Right cardiac atrium (tissue), 5 donors: ENCODE data around the gene PHF12. TPM values are rescaled to one million over a fixed set of nuclear protein-coding genes. Genes with fewer than 3 reads are reported as not detected.

Experiments used
- ATAC-seq, 2 donors: fragments of 200-7000 bp; cut with Tn5 transposase; one replicate each; pipeline versions ENCODE4 v1.8.0 to v1.9.1; 2020; ENCODE audit warnings: moderate library complexity in 2 of 2, mild to moderate bottlenecking in 1 of 2
- DNase-seq, 3 donors: peaks; one replicate each; pipeline ENCODE4 v3.0.0-alpha.2; 2020
- H3K27ac ChIP-seq: one replicate; pipeline ENCODE4 v1.5.1; 2013; ENCODE audit warnings: mild to moderate bottlenecking, low read length, control low read depth, moderate library complexity
- H3K27me3 ChIP-seq: one replicate; pipeline ENCODE4 v1.6.1; 2013; ENCODE audit not compliant: control insufficient read depth, insufficient read depth
- H3K4me1 ChIP-seq: one replicate; pipeline ENCODE4 v1.6.1; 2013; ENCODE audit warnings: low read length; ENCODE audit not compliant: control insufficient read depth, insufficient read depth
- H3K4me3 ChIP-seq: one replicate; pipeline ENCODE4 v1.5.1; 2013; ENCODE audit warnings: low read length, control low read depth
- H3K9me3 ChIP-seq: one replicate; pipeline ENCODE4 v1.6.1; 2013; ENCODE audit warnings: low read length; ENCODE audit not compliant: control insufficient read depth
- WGBS: extraction: QIAGEN DNeasy Blood & Tissue Kit; methylation state at CpG from one replicate; pipeline ENCODE4 v1.1.7; 2013; 5-methylcytosine and 5-hydroxymethylcytosine counted together
- intact Hi-C, 4 donors: fragments of 100-400 bp; cut with DNase I; formaldehyde crosslinking; loops; one replicate each; pipeline versions ENCODE4 v1.11.0 to v1.14.0; 2022 to 2023
- polyA plus RNA-seq: library from polyadenylated mRNA; stranded (reverse); fragments of 200-250 nt; gene quantifications from one replicate; pipeline ENCODE4 v1.2.3, GENCODE V29; 2013
- total RNA-seq, 4 donors: library from RNA; stranded (reverse); fragmentation: NEBNext Ultra II Directional; extraction: Animal tissue kit (Norgen Biotek cat#: 25700); gene quantifications; one replicate each; pipeline ENCODE4 v1.2.1, GENCODE V29; 2021
- donor health status: healthy with polysubstance abuse.
- donor health status: DM: no; HTN: yes; CAD: no.
- donor health status: DM: no; HTN: no; CAD: no.
- donor health status: DM: no; HTN: yes; CAD: no; lungs with severe emphysema.
- donor health status: DM: yes; HTN: yes; CAD: no.

Gene PHF12
- total and polyA plus RNA-seq, 5 donors, result 10.8 to 25.4 (median 23.2) TPM

DNA sequence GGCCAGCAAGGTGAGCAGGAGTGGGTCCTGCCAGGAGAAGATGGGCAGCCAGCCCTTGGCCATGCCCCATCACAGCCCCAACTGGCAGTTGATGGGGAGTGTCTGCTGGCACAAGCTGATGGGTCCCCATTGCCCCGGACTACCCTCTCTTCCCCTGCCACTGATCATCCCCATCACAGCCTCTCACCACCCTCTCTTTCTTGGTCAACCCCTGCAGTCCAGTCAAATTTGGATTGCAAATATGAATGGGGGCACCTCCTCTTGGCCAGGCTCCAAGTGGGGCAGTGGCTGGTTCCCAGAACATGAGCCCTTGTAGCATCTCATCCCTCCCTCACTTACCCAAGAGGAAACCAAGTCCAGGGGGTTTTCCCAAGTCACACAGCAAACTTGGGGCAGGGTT, 37.2 kb upstream of the PHF12 start:
- 94% methylated on average over 1 of the region's 1 CpG for WGBS
- Histone ChIP-seq H3K4me1 (no peaks in the 10 kb centered on the region), H3K27ac (no peak overlapping the region), H3K27me3 (no peaks in the 10 kb centered on the region), H3K4me3 (no peak overlapping the region), H3K9me3 (no peaks in the 10 kb centered on the region)
- ATAC-seq (no peak), DNase-seq (no peak)
- intact Hi-C loops, result no loop called here

DNA sequence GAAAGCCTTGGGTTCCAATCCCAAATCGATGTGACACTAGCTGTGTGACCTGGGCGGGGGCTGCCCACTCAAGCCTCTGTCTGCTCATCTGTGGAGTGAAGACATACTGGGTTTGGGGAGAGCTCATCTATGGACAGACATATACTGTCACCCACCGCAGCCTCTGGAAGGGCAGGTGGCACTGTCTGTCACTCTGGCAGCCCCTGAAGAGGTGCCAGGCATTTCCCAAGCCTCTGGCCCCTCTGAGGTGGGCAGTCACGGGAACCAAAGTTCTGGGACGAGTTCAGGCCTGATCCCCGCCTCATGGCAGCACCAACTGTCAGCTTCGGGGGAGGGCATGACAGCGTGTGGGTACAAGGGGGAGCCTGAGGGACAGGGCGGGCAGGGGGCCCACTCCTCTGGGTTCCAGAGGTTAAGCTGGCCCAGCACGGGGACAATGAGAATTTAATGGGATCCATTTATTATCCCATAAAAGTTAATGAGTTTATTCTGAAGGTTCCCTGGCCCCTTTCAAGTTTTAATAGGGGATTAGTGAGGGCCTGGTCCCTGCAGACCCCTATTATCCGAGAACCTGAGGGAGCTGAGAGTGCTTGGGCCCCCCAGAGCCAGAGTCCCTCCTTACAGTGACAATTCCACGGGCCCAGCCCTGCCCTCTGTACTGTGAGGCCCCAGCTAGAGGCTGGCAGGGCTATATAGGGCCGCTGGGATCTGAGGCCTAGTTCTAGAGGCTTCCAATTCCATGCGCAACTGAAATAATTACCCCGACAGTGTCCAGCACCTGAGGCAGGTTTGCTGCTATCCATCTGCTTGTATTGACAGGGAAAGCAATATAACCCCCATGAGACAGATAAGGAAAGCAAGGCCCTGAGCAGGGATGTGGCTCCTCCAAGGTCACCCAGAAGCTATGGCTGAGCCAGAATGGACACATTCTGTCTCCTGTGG, 35.7 kb upstream of the PHF12 start:
- no peak overlapping the region for H3K4me3 ChIP-seq
- no peaks in the 10 kb centered on the region for H3K27me3 ChIP-seq
- no peaks in the 10 kb centered on the region for H3K4me1 ChIP-seq
- H3K9me3 ChIP-seq, result no peaks in the 10 kb centered on the region
- intact Hi-C loops, result no loop called here
- ATAC-seq (no peak), DNase-seq (no peak)
- WGBS, result 90% methylated on average over 15 of the region's 15 CpGs
- no peak overlapping the region for H3K27ac ChIP-seq

DNA sequence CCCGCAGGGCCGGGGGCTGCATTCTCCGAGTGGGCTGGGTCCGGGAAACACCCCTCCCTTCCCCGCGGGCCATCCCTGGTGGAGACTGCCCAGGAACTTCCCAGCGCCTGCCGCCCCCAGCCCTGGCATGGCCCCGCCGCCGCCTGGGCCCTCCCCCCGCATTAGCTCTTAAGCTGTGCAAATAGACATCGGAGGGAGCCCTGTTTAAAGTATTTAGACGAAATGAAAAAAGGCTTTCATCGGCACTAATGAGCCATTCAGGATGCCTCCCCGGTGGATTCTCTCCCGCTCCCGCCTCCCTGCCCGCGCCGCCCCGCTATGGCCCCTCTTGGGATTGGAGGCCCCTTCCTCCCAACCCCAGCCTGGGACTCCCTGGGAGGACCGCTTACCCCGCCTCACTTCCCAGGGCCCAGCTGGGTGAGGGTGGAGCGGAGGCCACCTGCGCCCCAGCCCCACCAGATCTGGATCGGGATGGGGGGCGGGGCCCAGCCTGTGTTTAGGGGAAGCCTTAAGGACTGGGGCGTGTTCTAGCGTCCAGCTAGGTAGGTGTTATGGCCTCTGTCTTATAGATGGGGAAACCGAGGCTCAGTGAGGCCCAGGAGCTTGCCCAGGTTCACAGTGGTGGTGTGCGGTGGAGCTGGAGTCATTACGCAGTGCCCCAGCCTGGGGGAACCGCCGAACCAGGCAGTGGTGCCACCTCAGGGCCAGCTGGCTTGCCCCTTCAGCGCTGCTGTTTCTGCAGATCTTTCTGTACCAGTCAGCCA, 34.8 kb upstream of the PHF12 start:
- Histone ChIP-seq H3K27ac (no peak overlapping the region), H3K27me3 (no peaks in the 10 kb centered on the region), H3K9me3 (no peaks in the 10 kb centered on the region), H3K4me3 (no peak overlapping the region), H3K4me1 (no peaks in the 10 kb centered on the region)
- intact Hi-C loops, result no loop called here
- DNase-seq (no peak), ATAC-seq (no peak)
- 43% methylated on average over 36 of the region's 36 CpGs for WGBS

DNA sequence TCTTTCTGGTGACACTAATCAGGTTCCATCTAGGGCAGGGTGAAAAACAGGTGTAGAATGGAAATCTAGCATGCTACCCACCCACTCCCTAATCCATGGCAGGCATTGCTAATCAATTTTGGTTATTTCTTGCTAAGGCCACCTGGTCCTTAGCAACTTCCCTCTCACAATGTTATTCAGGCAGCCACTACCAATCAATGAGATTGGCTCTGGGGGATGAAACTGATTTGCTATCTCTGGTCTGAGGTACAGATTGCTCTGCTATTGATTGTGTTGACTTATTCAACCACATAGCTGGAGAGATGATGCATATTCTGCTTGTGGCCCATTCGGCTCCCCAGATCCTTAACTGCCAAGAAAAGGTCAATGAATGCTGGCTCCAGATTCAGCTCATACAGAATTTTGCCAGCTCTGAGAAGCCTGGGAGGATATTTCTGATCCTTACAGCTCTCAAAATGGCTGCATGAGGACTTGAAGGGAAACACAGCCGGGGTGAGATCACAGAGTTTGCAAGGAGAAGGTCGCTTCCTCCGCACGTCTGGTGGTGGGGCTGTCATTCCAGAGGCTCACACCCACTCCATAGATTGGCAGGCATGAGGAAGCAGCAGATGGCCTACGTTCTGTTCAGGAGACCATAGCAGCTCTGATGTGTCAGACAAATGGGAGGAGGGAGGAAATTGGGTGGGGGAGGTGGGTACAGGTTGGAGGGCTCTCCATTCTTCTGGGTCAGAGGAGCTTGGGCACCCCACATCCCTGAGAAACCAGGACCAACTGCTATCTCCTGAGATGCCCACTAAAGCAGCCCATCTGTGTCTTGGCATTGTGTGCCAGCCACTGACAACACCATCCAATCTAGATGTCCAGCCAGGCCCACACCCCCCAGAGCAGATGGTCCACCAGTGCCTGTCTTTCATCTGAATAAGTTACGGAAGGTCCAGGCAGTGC, 32.2 kb upstream of the PHF12 start:
- H3K27me3 ChIP-seq, result no peaks in the 10 kb centered on the region
- WGBS, result 44% methylated on average over 7 of the region's 7 CpGs
- intact Hi-C loops, result no loop called here
- H3K4me3 ChIP-seq, result no peak overlapping the region
- H3K27ac ChIP-seq, result no peak overlapping the region
- peak in 2 of 3 donors; percentile 13 to 27 for DNase-seq
- H3K4me1 ChIP-seq, result no peaks in the 10 kb centered on the region
- no peak for ATAC-seq
- H3K9me3 ChIP-seq, result no peaks in the 10 kb centered on the region

DNA sequence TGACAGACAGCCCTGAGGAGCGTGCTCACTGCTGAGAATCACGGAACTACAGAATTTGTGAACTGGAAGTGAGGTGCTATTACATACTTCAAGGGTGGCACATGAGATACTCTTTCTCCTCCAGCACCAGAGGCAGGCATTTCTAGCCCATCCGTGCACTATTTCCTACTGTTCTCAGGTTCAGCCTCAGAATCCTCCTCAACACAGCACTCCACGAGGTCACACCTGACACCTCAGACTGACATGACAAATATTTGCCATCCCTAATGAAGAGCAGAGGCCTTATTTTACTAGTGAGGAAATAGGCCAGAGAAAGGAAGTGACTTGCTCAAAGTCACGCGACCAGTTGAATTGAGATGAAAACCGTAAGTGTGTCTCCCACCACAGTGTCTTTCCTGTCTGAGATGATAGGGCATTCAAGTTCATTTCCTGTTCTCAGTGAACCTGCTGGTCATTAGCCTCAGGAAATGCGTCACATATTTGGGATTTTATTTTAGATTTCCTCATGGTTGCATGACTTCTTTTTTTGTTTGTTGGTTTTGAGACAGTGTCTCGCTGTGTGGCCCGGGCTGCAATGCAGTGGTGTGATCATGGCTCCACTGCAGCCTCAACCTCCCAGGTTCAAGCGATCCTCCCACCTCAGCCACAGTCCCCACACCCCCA, 30.9 kb upstream of the PHF12 start:
- Histone ChIP-seq H3K9me3 (no peaks in the 10 kb centered on the region), H3K4me1 (no peaks in the 10 kb centered on the region), H3K4me3 (no peak overlapping the region), H3K27ac (peak overlapping the region; percentile 43), H3K27me3 (no peaks in the 10 kb centered on the region)
- WGBS, result 53% methylated on average over 11 of the region's 11 CpGs
- ATAC-seq, result peak; percentile 38 to 58
- intact Hi-C loops, result no loop called here
- peak in 2 of 3 donors; percentile 32 to 43 for DNase-seq

DNA sequence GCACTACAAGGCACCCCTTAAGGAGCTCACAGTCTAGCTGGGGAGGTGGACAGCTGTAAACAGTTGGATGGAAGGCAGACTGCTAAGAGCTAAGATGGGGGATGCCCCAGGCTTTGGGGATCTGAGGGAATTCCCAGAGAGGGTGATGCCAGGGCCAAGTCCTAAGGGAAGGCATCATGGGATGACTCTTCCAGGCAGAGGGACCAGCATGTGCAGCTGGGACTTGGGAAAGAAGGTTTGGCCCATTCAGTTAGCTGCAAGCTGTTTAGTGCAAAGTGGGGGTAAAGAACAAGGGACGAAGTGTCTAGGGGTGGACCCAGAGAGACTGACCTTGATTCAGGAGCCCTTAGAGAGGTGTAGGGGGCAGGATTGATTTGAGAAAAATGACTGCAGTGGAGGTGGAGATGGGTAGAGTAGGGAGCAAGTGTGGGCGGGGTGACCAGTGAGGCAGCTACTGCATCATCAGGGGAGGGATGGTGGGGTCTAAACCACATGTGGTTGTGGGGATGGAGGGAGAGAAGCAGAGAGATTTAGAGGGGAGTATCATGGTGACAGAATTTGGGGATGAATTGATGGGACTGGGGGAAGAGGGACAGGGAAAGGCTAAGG, 27.1 kb upstream of the PHF12 start:
- WGBS, result 92% methylated on average over 2 of the region's 2 CpGs
- intact Hi-C loops, result no loop called here
- no peak for ATAC-seq
- H3K27me3 ChIP-seq, result no peaks in the 10 kb centered on the region
- H3K27ac ChIP-seq, result no peak overlapping the region
- H3K4me1 ChIP-seq, result peaks cover 6% of the 10 kb centered on the region
- DNase-seq, result peak in 1 of 3 donors; percentile 4
- H3K9me3 ChIP-seq, result no peaks in the 10 kb centered on the region
- H3K4me3 ChIP-seq, result no peak overlapping the region

DNA sequence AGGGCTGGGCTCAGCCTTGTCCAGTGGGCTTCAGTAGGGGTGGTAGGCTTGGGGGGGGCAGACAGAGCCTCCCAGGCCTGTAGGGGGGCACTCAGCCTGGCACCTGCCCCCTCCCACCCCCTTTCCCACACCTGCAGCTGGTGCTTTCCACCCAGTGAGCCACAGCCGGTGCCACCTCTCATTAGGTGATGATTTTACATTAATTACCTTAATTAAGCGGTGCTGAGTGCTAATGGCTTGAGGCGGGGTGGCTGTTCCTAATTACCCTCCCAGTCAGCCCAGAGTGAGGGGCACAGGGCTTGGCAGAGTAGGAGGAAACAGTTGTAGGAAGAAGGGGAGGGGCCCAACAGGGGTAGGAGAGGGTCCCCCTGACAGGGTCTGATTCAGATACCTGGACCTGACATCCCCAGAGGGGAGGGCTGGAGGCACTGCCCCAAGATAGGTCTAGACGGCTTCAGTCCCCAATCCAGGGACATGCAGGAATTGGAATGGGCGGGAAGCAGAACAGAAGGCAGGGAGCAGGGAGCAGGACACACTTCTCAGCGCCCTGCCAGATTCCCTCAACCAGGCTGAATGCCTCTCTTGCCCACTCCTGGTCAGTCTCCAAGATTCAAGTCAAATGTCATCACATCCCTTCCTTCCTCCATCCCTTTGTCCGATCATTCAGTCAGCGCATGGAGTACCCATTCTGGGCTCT, 26.5 kb upstream of the PHF12 start:
- H3K4me1 ChIP-seq, result peaks cover 10% of the 10 kb centered on the region
- intact Hi-C loops, result no loop called here
- H3K9me3 ChIP-seq, result no peaks in the 10 kb centered on the region
- DNase-seq (peak in 2 of 3 donors; percentile 26 to 33), ATAC-seq (no peak)
- H3K27ac ChIP-seq, result no peak overlapping the region
- 81% methylated on average over 8 of the region's 8 CpGs for WGBS
- no peaks in the 10 kb centered on the region for H3K27me3 ChIP-seq
- H3K4me3 ChIP-seq, result no peak overlapping the region

DNA sequence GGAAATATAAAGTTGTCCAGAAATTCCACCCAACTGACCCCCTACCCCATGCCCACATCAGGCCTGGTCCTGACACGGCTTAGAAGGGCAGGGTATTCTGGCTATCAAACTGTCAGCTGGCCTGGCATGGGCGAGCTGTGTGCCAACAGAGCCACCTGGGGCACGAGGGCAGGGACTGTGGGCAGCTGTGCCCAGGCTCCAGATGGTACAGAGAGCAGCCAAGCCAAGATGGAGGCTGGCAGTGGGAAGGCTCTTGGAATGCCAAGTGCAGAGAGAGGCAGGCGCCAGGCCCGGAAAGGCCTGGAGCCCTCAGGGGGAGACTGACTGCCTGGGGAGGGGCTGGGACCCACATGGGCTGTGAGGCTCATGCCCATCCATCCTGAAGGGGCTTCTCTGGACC, 24.3 kb upstream of the PHF12 start:
- Histone ChIP-seq H3K9me3 (no peaks in the 10 kb centered on the region), H3K4me1 (peaks cover 10% of the 10 kb centered on the region), H3K27me3 (no peaks in the 10 kb centered on the region), H3K27ac (no peak overlapping the region), H3K4me3 (no peak overlapping the region)
- intact Hi-C loops, result no loop called here
- 77% methylated on average over 5 of the region's 5 CpGs for WGBS
- peak in 2 of 3 donors; percentile 38 to 56 for DNase-seq
- no peak for ATAC-seq

DNA sequence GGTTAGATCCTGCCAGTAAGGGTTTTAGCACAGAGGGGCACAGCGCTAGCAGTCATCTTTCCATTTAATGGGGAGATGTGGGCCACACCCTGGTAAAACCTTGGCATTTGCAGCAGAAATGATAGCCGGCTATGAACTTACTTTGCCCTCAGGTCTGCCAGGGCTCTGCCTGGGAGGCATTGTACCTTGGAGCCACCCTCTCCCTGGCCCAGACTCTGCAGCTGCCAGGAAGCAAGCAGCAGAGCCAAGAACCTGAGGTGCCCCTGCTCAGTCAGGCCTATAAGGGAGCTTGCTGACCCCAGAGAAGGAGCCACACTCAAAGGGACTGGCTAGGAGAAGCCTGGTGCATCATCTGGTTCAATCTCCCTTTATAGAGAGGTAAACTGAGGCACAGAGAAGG, 23.7 kb upstream of the PHF12 start:
- WGBS, result 93% methylated on average over 2 of the region's 2 CpGs
- H3K4me3 ChIP-seq, result no peak overlapping the region
- intact Hi-C loops, result no loop called here
- DNase-seq, result peak in 2 of 3 donors; percentile 4 to 27
- no peak for ATAC-seq
- no peaks in the 10 kb centered on the region for H3K27me3 ChIP-seq
- H3K9me3 ChIP-seq, result no peaks in the 10 kb centered on the region
- peaks cover 14% of the 10 kb centered on the region for H3K4me1 ChIP-seq
- H3K27ac ChIP-seq, result no peak overlapping the region
